PC-9 (cell line): Measurements from ENCODE around the gene ICA1. TPM values are rescaled to one million over a fixed set of nuclear protein-coding genes. Genes with fewer than 3 reads are reported as not detected.

Experiments
- BruUV-seq: library from RNA; stranded (reverse); fragments of 400-500 nt; replicated peaks from 2 replicates; lab custom pipeline; 2021; lab: Mats Ljungman, UMichigan
- CTCF ChIA-PET: fragments of 300-600 bp; sonication (Branson Sonifier 250); formaldehyde crosslinking; loops from one replicate; lab custom pipeline; 2022; ENCODE audit warnings: antibody characterized with exemption; lab: Charles Lee
- POLR2A ChIA-PET: fragments of 300-600 bp; sonication (Branson Sonifier 250); formaldehyde crosslinking; loops from one replicate; lab custom pipeline; 2022; ENCODE audit warnings: antibody characterized with exemption; ENCODE audit not compliant: unreplicated experiment; lab: Charles Lee
- DNase-seq, 2 experiments: peaks; one replicate each; pipeline versions ENCODE4 v3.0.0 to v3.0.0-alpha.2; 2015 to 2022; ENCODE audit warnings: mixed read lengths in 1 of 2
- H2AFZ ChIP-seq: fragments of 200-600 bp; sonication (generic); 2 replicates; pipeline ENCODE4 v1.8.1; 2017; ENCODE audit warnings: antibody characterized with exemption
- H3F3A ChIP-seq: fragments of 200-600 bp; sonication (generic); 2 replicates; pipeline ENCODE4 v1.8.1; 2017; ENCODE audit warnings: antibody characterized with exemption, mild to moderate bottlenecking, low read depth; ENCODE audit not compliant: insufficient read depth
- H3K27ac ChIP-seq: fragments of 200-600 bp; sonication (generic); 2 replicates; pipeline ENCODE4 v1.6.1; 2016; ENCODE audit warnings: mixed run types
- H3K27me3 ChIP-seq: fragments of 200-600 bp; sonication (generic); 2 replicates; pipeline ENCODE4 v1.6.1; 2016; ENCODE audit warnings: low read depth, mixed run types; ENCODE audit not compliant: insufficient read depth
- H3K36me3 ChIP-seq: fragments of 200-600 bp; sonication (generic); 2 replicates; pipeline ENCODE4 v1.6.1; 2016; ENCODE audit warnings: low read depth, mixed run types
- H3K4me1 ChIP-seq: fragments of 200-600 bp; sonication (generic); replicated peaks from 2 replicates; pipeline ENCODE4 v1.6.1; 2016; ENCODE audit warnings: mixed run types; ENCODE audit not compliant: insufficient read depth
- H3K4me2 ChIP-seq: fragments of 200-600 bp; sonication (generic); 2 replicates; pipeline ENCODE4 v1.6.1; 2017; ENCODE audit warnings: mixed run types
- H3K4me3 ChIP-seq: fragments of 200-600 bp; sonication (generic); 2 replicates; pipeline ENCODE4 v1.6.1; 2016; ENCODE audit warnings: mixed run types
- H3K79me2 ChIP-seq: fragments of 200-600 bp; sonication (generic); 2 replicates; pipeline ENCODE4 v1.6.1; 2017; ENCODE audit warnings: low read depth, mixed run types
- H3K9me2 ChIP-seq: fragments of 200-600 bp; sonication (generic); 2 replicates; pipeline ENCODE4 v1.8.1; 2017; ENCODE audit warnings: mild to moderate bottlenecking; ENCODE audit not compliant: insufficient read depth
- H3K9me3 ChIP-seq: fragments of 200-600 bp; sonication (generic); 2 replicates; pipeline ENCODE4 v1.8.1; 2016; ENCODE audit warnings: low read depth; ENCODE audit not compliant: insufficient read depth
- H4K20me1 ChIP-seq: fragments of 200-600 bp; sonication (generic); 2 replicates; pipeline ENCODE4 v1.8.1; 2017; ENCODE audit not compliant: insufficient read depth
- EZH2 ChIP-seq: fragments of 200-600 bp; sonication (generic); IDR thresholded peaks from 2 replicates; pipeline ENCODE4 v1.8.0; 2017; ENCODE audit warnings: antibody characterized with exemption, low read depth
- intact Hi-C: fragments of 100-400 bp; cut with micrococcal nuclease; formaldehyde crosslinking; loops from one replicate; pipeline ENCODE4 v1.10.0; 2022; ENCODE audit not compliant: unreplicated experiment
- total RNA-seq: library from RNA; stranded (reverse); gene quantifications from 2 replicates; pipeline ENCODE4 v1.2.3, GENCODE V29; 2021
- TF ChIP-seq, protein P1 (sequence below): fragments of 200-600 bp; sonication (generic); conservative IDR thresholded peaks from 2 replicates; pipeline ENCODE4 v1.6.1; 2017; ENCODE audit warnings: mixed run types, antibody characterized with exemption, mild to moderate bottlenecking, moderate library complexity

Gene ICA1
- total RNA-seq, 1 experiment from 2014 or later, result 33.8 TPM

DNA sequence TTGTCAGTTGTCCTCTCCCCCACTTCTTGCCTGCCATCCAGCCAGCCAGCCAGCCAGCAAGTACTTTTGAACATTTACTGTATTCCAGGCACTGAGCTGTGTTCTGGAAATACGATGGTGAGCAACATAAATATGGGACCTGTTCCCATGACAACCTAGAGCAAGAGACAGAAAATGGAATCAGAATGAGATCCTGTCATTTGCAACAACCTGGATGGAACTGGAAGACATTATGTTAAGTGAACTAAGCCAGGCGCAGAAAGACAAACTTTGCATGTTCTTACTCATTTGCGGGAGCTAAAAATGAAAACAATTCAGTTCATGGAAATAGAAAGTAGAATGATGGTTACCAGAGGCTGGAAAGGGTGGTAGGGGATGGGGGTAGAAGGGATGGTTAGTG lies 140.7 kb downstream of the ICA1 start:
- Histone ChIP-seq H3F3A (no peaks in the 10 kb centered on the region), H4K20me1 (no peaks in the 10 kb centered on the region), H3K36me3 (no peaks in the 10 kb centered on the region), H3K4me2 (no peak overlapping the region), H3K27me3 (no peaks in the 10 kb centered on the region), H3K4me1 (no peaks in the 10 kb centered on the region), H3K4me3 (no peak overlapping the region), H3K27ac (no peak overlapping the region), H3K79me2 (no peaks in the 10 kb centered on the region), H3K9me2 (no peaks in the 10 kb centered on the region), H2AFZ (no peak overlapping the region), H3K9me3 (no peaks in the 10 kb centered on the region)
- no peak for DNase-seq
- no TSS peak for BruUV-seq
- intact Hi-C loops, result no loop called here
- CTCF ChIA-PET, result no interaction called here
- no peak for TF ChIP-seq EZH2
- TF ChIP-seq, protein P1, sequence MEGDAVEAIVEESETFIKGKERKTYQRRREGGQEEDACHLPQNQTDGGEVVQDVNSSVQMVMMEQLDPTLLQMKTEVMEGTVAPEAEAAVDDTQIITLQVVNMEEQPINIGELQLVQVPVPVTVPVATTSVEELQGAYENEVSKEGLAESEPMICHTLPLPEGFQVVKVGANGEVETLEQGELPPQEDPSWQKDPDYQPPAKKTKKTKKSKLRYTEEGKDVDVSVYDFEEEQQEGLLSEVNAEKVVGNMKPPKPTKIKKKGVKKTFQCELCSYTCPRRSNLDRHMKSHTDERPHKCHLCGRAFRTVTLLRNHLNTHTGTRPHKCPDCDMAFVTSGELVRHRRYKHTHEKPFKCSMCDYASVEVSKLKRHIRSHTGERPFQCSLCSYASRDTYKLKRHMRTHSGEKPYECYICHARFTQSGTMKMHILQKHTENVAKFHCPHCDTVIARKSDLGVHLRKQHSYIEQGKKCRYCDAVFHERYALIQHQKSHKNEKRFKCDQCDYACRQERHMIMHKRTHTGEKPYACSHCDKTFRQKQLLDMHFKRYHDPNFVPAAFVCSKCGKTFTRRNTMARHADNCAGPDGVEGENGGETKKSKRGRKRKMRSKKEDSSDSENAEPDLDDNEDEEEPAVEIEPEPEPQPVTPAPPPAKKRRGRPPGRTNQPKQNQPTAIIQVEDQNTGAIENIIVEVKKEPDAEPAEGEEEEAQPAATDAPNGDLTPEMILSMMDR, result no peak
- POLR2A ChIA-PET, result interaction anchor here (0.7 kb wide), 1 partner anchor 17 kb away, joined by 5 read pairs; no protein-coding TSS in a partner anchor

DNA sequence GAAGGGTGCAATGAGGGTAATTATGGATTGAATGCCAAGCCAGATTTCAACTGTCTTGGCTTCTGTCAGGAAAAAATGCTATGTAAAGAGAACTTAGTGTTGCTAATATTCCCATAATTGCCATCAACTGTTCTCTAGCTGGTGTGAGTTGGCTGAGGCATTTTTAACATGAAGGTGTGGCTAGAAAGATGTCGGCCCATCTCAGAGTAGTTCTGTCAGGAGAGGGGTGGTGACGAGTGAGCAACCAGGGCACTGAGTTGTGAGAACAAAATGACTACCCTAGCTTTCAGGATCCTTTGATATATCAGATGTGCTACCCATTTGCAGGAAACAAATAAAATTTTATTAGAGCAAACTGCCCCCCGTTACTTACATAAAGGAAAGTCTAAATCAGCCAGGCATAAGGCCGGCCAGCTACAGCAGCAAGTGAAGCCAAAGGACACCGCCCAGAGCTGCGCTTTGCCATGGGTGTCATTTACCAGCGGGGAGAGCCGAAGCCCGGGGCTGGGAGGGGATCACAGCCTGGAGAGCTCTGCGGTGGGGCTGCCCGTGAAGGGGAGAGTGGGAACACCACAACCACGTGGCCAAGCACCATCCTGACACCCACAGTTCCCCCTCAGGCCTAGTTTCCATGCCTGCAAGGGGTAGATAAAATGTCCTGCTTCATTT lies 141.4 kb downstream of the ICA1 start:
- Histone ChIP-seq H3K79me2 (no peaks in the 10 kb centered on the region), H3K27me3 (no peaks in the 10 kb centered on the region), H4K20me1 (no peaks in the 10 kb centered on the region), H3K36me3 (no peaks in the 10 kb centered on the region), H3K27ac (no peak overlapping the region), H3K9me2 (no peaks in the 10 kb centered on the region), H3K4me1 (no peaks in the 10 kb centered on the region), H3K4me3 (no peak overlapping the region), H3F3A (no peaks in the 10 kb centered on the region), H3K4me2 (no peak overlapping the region), H3K9me3 (no peaks in the 10 kb centered on the region), H2AFZ (no peak overlapping the region)
- no TSS peak for BruUV-seq
- no peak for DNase-seq
- CTCF ChIA-PET, result no interaction called here
- intact Hi-C loops, result no loop called here
- TF ChIP-seq, protein P1, result no peak
- TF ChIP-seq EZH2, result no peak
- POLR2A ChIA-PET, result interaction anchor here (0.5 to 0.7 kb wide), 2 partner anchors 16 to 54 kb away, joined by 4 to 5 read pairs; no protein-coding TSS in a partner anchor

DNA sequence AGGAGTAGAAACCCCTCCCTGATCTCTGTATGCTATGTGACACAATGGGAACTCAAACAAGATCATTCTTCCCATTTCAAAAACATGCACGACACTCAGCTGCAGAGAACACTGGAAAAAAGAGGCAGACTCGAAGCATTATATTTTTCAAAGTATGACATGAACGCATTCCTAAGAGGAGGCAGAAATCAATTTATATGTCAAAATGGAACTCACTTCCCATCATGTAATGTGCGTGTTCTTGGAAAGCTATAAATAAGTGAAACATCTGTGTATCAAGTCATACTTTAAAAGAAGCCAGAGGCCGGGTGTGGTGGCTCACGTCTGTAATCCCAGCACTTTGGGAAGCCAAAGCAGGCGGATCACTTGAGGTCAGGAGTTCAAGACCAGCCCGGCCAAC lies 142.7 kb downstream of the ICA1 start:
- no peak overlapping the region for H2AFZ ChIP-seq
- TF ChIP-seq EZH2, result no peak
- TF ChIP-seq, protein P1, result no peak
- no peaks in the 10 kb centered on the region for H4K20me1 ChIP-seq
- BruUV-seq, result no TSS peak
- H3K9me3 ChIP-seq, result no peaks in the 10 kb centered on the region
- no peak overlapping the region for H3K4me3 ChIP-seq
- H3K4me1 ChIP-seq, result no peaks in the 10 kb centered on the region
- no peaks in the 10 kb centered on the region for H3K27me3 ChIP-seq
- no peak for DNase-seq
- H3K4me2 ChIP-seq, result no peak overlapping the region
- H3K9me2 ChIP-seq, result no peaks in the 10 kb centered on the region
- intact Hi-C loops, result no loop called here
- no peaks in the 10 kb centered on the region for H3K79me2 ChIP-seq
- POLR2A ChIA-PET, result no interaction called here
- no peaks in the 10 kb centered on the region for H3F3A ChIP-seq
- H3K36me3 ChIP-seq, result no peaks in the 10 kb centered on the region
- CTCF ChIA-PET, result no interaction called here
- H3K27ac ChIP-seq, result no peak overlapping the region
